Erythroblast (primary cell): Measurements from ENCODE around the gene SNCG.

Experiments
- GATA1 ChIP-seq: IDR thresholded peaks from 2 replicates; pipeline ENCODE4 v1.6.1; 2011; ENCODE audit warnings: low read depth, mild to moderate bottlenecking, control low read depth, low read length, moderate library complexity
- POLR2A ChIP-seq: IDR thresholded peaks from 2 replicates; pipeline ENCODE4 v1.6.1; 2011; ENCODE audit warnings: mild to moderate bottlenecking, low read length

- no peak for TF ChIP-seq POLR2A
- TF ChIP-seq GATA1: no peak
Measured at GRCh38 chr10:86961481-86962091, 3.2 kb downstream of the SNCG start.
